ENCODE measurements around the gene BTBD2. TPM values are rescaled to one million over a fixed set of nuclear protein-coding genes. Genes with fewer than 3 reads are reported as not detected.

The BTBD2 gene
- total and polyA plus RNA-seq, 2 of the 13 experiments (the other 11 are each of a cell fraction or from before 2014, with no cell fraction given) = 28.1 to 45.3 TPM

DNA sequence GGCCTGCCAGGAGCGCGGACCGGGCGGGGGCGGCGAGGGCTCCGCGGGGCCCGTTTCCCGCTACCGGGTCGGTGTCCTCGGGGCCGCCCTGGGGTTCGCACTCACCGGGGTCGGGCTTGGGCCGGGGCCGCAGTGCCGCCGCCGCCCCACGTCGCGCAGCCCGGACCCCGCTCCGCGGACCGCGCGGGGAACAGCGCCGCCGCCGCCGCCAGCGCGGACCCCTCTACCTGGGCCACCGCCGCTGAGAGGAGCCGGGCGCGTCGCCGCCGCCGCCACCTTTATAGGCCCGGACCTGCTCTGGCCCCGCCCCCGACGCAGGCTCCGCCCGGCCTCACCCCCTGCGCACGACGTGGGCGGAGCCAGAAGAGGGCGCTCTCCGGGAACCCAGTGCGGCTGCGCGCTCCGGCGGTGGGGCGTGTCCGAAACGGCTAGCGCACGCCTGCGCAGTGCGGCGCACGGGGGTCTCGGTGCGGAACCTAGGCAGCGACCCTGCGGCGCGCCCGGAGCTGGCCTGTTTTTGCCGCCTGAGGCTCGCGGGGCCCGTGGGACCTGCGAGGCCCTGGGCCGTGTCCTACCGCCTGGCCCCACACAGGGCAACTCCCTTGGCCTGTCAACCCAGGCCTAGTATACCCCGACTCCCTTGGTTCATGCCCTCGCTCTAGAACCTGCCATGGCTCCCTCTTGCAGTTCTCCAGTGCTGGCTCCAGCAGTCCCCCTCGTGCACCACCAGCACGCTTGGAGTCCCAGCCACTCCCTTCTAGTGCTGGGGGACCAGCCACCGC lies 35.7 kb upstream of the BTBD2 start, which contains the start of gene MKNK2 (continued):
- TF ChIP-seq, protein P1, sequence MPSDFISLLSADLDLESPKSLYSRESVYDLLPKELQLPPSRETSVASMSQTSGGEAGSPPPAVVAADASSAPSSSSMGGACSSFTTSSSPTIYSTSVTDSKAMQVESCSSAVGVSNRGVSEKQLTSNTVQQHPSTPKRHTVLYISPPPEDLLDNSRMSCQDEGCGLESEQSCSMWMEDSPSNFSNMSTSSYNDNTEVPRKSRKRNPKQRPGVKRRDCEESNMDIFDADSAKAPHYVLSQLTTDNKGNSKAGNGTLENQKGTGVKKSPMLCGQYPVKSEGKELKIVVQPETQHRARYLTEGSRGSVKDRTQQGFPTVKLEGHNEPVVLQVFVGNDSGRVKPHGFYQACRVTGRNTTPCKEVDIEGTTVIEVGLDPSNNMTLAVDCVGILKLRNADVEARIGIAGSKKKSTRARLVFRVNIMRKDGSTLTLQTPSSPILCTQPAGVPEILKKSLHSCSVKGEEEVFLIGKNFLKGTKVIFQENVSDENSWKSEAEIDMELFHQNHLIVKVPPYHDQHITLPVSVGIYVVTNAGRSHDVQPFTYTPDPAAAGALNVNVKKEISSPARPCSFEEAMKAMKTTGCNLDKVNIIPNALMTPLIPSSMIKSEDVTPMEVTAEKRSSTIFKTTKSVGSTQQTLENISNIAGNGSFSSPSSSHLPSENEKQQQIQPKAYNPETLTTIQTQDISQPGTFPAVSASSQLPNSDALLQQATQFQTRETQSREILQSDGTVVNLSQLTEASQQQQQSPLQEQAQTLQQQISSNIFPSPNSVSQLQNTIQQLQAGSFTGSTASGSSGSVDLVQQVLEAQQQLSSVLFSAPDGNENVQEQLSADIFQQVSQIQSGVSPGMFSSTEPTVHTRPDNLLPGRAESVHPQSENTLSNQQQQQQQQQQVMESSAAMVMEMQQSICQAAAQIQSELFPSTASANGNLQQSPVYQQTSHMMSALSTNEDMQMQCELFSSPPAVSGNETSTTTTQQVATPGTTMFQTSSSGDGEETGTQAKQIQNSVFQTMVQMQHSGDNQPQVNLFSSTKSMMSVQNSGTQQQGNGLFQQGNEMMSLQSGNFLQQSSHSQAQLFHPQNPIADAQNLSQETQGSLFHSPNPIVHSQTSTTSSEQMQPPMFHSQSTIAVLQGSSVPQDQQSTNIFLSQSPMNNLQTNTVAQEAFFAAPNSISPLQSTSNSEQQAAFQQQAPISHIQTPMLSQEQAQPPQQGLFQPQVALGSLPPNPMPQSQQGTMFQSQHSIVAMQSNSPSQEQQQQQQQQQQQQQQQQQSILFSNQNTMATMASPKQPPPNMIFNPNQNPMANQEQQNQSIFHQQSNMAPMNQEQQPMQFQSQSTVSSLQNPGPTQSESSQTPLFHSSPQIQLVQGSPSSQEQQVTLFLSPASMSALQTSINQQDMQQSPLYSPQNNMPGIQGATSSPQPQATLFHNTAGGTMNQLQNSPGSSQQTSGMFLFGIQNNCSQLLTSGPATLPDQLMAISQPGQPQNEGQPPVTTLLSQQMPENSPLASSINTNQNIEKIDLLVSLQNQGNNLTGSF (CRISPR knock-in tag; IDR thresholded peaks at IDR 0.05) = no peak
- TF ChIP-seq, protein P2, sequence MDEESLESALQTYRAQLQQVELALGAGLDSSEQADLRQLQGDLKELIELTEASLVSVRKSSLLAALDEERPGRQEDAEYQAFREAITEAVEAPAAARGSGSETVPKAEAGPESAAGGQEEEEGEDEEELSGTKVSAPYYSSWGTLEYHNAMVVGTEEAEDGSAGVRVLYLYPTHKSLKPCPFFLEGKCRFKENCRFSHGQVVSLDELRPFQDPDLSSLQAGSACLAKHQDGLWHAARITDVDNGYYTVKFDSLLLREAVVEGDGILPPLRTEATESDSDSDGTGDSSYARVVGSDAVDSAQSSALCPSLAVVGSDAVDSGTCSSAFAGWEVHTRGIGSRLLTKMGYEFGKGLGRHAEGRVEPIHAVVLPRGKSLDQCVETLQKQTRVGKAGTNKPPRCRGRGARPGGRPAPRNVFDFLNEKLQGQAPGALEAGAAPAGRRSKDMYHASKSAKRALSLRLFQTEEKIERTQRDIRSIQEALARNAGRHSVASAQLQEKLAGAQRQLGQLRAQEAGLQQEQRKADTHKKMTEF (CRISPR knock-in tag; IDR thresholded peaks at IDR 0.05) = peak; percentile 57
- TF ChIP-seq MIER3 (CRISPR knock-in tag; IDR thresholded peaks at IDR 0.05; ENCODE audit: borderline replicate concordance) = no peak
- TF ChIP-seq ZNF329 (CRISPR knock-in tag; IDR thresholded peaks at IDR 0.05; ENCODE audit: low read depth) = peak; percentile 78
- no peak for TF ChIP-seq SRSF1 (optimal IDR thresholded peaks at IDR 0.05; ENCODE audit: low read depth, low read length)
- TF ChIP-seq ZSCAN31 (CRISPR knock-in tag; IDR thresholded peaks at IDR 0.05; ENCODE audit: low read depth) = peak; percentile 88; the same call in 1 of the 2 replicates
- TF ChIP-seq TCF12 (IDR thresholded peaks at IDR 0.05) = no peak
- TF ChIP-seq TCF12 (CRISPR knock-in tag; IDR thresholded peaks at IDR 0.05) = no peak
- no peak for TF ChIP-seq SP140L (CRISPR knock-in tag; IDR thresholded peaks at IDR 0.05; ENCODE audit: borderline replicate concordance)
- TF ChIP-seq, protein P3, sequence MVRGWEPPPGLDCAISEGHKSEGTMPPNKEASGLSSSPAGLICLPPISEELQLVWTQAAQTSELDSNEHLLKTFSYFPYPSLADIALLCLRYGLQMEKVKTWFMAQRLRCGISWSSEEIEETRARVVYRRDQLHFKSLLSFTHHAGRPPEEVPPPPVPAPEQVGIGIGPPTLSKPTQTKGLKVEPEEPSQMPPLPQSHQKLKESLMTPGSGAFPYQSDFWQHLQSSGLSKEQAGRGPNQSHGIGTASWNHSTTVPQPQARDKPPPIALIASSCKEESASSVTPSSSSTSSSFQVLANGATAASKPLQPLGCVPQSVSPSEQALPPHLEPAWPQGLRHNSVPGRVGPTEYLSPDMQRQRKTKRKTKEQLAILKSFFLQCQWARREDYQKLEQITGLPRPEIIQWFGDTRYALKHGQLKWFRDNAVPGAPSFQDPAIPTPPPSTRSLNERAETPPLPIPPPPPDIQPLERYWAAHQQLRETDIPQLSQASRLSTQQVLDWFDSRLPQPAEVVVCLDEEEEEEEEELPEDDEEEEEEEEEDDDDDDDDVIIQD (CRISPR knock-in tag; IDR thresholded peaks at IDR 0.05; ENCODE audit: low read depth) = peak; percentile 32; the same call in 1 of the 2 replicates
- TF ChIP-seq JUND (CRISPR knock-in tag; IDR thresholded peaks at IDR 0.05) = peak; percentile 3; the same call in 1 of the 2 replicates
- peak; percentile 49; the same call in 1 of the 2 replicates for TF ChIP-seq ZMAT3 (CRISPR knock-in tag; conservative IDR thresholded peaks at IDR 0.05)
- TF ChIP-seq SMAD3 (CRISPR knock-in tag; IDR thresholded peaks at IDR 0.05) = peak; percentile 24; the same call in 1 of the 2 replicates
- 0 out of 2 replicates have a peak, but pooled peaks have one; percentile 79 for TF ChIP-seq ZNF232 (CRISPR knock-in tag; IDR thresholded peaks at IDR 0.05; ENCODE audit: borderline replicate concordance)
- TF ChIP-seq ZNF124 (CRISPR knock-in tag; IDR thresholded peaks at IDR 0.05) = 0 out of 2 replicates have a peak, but pooled peaks have one; percentile 19
- TF ChIP-seq ZNF496 (CRISPR knock-in tag; IDR thresholded peaks at IDR 0.05; ENCODE audit: insufficient replicate concordance) = no peak
- TF ChIP-seq, protein P4, sequence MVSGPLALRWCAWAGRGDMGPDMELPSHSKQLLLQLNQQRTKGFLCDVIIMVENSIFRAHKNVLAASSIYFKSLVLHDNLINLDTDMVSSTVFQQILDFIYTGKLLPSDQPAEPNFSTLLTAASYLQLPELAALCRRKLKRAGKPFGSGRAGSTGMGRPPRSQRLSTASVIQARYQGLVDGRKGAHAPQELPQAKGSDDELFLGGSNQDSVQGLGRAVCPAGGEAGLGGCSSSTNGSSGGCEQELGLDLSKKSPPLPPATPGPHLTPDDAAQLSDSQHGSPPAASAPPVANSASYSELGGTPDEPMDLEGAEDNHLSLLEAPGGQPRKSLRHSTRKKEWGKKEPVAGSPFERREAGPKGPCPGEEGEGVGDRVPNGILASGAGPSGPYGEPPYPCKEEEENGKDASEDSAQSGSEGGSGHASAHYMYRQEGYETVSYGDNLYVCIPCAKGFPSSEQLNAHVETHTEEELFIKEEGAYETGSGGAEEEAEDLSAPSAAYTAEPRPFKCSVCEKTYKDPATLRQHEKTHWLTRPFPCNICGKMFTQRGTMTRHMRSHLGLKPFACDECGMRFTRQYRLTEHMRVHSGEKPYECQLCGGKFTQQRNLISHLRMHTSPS (CRISPR knock-in tag; IDR thresholded peaks at IDR 0.05; ENCODE audit: low read depth) = no peak
- peak; percentile 79; the same call in 1 of the 2 replicates for TF ChIP-seq TBP (CRISPR knock-in tag; IDR thresholded peaks at IDR 0.05)

Data from HepG2 (cell line).